ENCODE data around the gene SPATA4.
"Not testable (repeated sequence)": the region's sequence is repeated elsewhere in the genome, so short reads cannot be mapped to it uniquely, and the experiment has no call there.

- TF ChIP-seq MAFK (IDR thresholded peaks at IDR 0.05; ENCODE audit: low read depth, low read length); POLR2A (IDR thresholded peaks at IDR 0.05; ENCODE audit: low read depth, low read length); RCOR1 (IDR thresholded peaks at IDR 0.05; ENCODE audit: insufficient replicate concordance, low read length); USF2 (IDR thresholded peaks at IDR 0.05; ENCODE audit: low read depth, low read length); BHLHE40 (IDR thresholded peaks at IDR 0.05; ENCODE audit: low read depth, low read length); SMC3 (IDR thresholded peaks at IDR 0.05; ENCODE audit: low read depth, low read length); NFE2L2 (IDR thresholded peaks at IDR 0.05; ENCODE audit: low read depth, low read length); RAD21 (IDR thresholded peaks at IDR 0.05; ENCODE audit: low read length): not testable (repeated sequence)
- TF ChIP-seq, protein P1, sequence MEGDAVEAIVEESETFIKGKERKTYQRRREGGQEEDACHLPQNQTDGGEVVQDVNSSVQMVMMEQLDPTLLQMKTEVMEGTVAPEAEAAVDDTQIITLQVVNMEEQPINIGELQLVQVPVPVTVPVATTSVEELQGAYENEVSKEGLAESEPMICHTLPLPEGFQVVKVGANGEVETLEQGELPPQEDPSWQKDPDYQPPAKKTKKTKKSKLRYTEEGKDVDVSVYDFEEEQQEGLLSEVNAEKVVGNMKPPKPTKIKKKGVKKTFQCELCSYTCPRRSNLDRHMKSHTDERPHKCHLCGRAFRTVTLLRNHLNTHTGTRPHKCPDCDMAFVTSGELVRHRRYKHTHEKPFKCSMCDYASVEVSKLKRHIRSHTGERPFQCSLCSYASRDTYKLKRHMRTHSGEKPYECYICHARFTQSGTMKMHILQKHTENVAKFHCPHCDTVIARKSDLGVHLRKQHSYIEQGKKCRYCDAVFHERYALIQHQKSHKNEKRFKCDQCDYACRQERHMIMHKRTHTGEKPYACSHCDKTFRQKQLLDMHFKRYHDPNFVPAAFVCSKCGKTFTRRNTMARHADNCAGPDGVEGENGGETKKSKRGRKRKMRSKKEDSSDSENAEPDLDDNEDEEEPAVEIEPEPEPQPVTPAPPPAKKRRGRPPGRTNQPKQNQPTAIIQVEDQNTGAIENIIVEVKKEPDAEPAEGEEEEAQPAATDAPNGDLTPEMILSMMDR (conservative IDR thresholded peaks at IDR 0.05; ENCODE audit: low read depth, low read length), result not testable (repeated sequence)
These were observed 17.0 kb upstream of the SPATA4 start for GRCh38 chr4:176212351-176212750.
